ENCODE measurements around the gene GPANK1.

DNA sequence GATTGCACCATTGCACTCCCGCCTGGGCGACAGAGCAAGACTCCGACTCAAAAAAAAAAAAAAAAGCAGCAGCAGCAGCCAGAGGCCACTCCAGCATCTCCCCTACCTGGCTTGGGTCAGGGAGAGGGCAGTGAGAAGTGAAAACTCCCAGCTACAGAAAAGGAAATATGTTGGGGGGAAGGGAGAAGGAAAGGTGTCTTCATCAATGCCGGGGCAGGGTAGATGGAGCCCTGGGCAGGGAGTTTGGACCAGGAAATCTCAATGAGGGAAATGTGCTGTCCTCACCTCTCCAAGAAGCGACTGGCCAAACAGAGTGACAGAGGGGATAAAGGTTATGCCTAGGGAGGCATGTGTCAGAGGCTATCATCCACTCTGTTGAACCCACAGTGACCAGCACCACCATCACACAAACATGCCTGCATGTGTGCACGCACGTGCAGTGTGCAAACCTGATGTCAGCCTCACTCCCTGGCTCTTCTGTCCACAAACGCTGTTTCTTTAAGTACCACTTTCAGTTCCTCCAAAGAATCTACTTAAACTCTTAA is 50.6 kb downstream of the GPANK1 start:
- TF ChIP-seq, protein P1, sequence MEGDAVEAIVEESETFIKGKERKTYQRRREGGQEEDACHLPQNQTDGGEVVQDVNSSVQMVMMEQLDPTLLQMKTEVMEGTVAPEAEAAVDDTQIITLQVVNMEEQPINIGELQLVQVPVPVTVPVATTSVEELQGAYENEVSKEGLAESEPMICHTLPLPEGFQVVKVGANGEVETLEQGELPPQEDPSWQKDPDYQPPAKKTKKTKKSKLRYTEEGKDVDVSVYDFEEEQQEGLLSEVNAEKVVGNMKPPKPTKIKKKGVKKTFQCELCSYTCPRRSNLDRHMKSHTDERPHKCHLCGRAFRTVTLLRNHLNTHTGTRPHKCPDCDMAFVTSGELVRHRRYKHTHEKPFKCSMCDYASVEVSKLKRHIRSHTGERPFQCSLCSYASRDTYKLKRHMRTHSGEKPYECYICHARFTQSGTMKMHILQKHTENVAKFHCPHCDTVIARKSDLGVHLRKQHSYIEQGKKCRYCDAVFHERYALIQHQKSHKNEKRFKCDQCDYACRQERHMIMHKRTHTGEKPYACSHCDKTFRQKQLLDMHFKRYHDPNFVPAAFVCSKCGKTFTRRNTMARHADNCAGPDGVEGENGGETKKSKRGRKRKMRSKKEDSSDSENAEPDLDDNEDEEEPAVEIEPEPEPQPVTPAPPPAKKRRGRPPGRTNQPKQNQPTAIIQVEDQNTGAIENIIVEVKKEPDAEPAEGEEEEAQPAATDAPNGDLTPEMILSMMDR (conservative IDR thresholded peaks at IDR 0.05; ENCODE audit: low read length): no peak
- TF ChIP-seq EZH2phosphoT487 (IDR thresholded peaks at IDR 0.05; ENCODE audit: borderline replicate concordance): no peak

Data from Loucy (cell line).